HFF-Myc (cell line): ENCODE results near the gene LPAR2.

ENCODE experiments used
- DNase-seq: peaks from one replicate; pipeline ENCODE4 v3.0.0-alpha.2; 2011; ENCODE audit warnings: low read depth; ENCODE audit errors: extremely low read depth
- H3K4me3 ChIP-seq: replicated peaks from 2 replicates; pipeline ENCODE4 v1.5.1; 2011; ENCODE audit warnings: low read depth, mild to moderate bottlenecking, control low read depth, low read length
- CTCF ChIP-seq: IDR thresholded peaks from 2 replicates; pipeline ENCODE4 v1.5.1; 2012; ENCODE audit warnings: mild to moderate bottlenecking, low read depth, low read length, control low read depth; ENCODE audit errors: missing control alignments

LPAR2 gene

DNA sequence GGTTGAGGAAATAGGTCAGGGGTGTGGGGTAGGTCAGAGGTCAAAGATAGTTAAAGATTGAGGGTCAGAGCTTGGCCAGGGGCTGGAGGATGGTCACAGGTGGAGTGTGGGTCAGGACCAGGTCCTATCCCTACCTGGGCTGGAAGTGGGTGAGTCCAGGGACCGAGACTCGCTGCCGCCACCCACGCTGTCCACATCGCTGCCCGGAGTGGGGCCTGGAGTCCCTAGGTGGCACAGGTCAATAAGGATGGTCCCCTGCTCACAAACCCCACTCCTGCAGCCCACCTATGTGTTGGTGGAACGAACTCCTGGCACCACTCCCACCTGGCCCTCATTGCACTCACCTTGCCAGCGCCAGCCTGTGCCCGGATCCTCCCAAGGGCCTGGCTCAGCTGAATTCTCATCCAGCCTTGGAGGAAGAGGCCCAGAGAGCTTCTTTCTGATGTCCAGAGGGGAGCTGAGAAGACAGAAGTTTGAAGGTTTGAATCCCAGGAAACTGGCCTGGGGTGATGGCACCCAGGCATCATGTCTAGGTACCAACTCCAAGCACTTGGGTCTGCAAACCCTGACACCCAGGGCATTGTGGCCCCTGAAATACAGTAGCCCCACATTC lies 8.7 kb upstream of the LPAR2 start:
- no peak overlapping the region for H3K4me3 ChIP-seq
- no peak for DNase-seq
- TF ChIP-seq CTCF = no peak

- TF ChIP-seq CTCF = no peak
- H3K4me3 ChIP-seq = no peak overlapping the region
- DNase-seq = no peak
These were observed 7.3 kb upstream of the LPAR2 start for GRCh38 chr19:19635313-19635702.

DNA sequence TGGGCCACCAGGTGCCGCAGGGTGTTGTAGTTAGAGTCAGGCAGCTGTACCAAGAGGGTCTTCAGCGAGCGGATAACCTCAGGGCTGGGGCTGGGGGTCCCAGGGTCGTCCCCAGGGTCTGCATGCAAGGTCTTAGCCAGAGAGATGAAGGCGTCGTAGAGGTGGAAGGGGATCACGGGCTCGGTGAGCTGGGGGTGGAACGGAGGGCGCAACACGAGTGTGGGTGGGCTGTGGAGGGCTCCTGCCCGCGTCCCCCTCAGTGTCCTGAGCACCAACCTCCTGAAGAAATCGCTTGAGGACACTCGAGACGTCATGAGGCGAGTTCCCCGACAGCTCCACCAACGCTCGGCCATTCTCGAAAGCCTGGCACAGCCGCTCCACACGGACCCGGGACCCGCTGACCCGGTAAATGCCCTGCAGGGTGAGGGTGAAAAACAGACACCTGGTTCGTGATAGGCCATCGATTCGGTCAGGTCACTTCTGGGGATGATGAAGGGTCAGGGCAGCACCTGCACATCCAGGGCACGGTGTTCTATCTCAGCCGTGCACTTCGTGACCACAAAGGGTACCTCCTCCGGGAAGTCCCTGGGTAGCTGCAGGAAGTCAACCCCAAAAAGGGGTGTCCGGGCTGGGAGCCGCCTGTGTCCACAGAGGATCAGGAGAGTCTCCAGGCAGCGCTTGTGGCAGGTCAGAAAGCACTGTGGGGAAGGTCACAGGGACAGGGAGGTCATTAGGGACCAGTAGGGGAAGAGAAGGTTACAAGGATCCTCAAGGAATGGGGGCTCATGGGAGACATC lies 6.7 kb upstream of the LPAR2 start:
- TF ChIP-seq CTCF = no peak
- DNase-seq = no peak
- no peak overlapping the region for H3K4me3 ChIP-seq

GRCh38 chr19:19633711-19634515 lies 5.9 kb upstream of the LPAR2 start:
- TF ChIP-seq CTCF = no peak
- DNase-seq = no peak
- H3K4me3 ChIP-seq = no peak overlapping the region

GRCh38 chr19:19632661-19633060 lies 4.6 kb upstream of the LPAR2 start:
- DNase-seq = no peak
- H3K4me3 ChIP-seq = no peak overlapping the region
- TF ChIP-seq CTCF = no peak

- TF ChIP-seq CTCF = no peak
- H3K4me3 ChIP-seq = no peak overlapping the region
- no peak for DNase-seq
These were observed 3.3 kb upstream of the LPAR2 start for GRCh38 chr19:19631346-19631745.
